GM21825 (cell line): ENCODE measurements around the gene MGAT4C.
"Not testable (repeated sequence)": the region's sequence is repeated elsewhere in the genome, so short reads cannot be mapped to it uniquely, and the experiment has no call there.

Experiments
- ATAC-seq: cut with Tn5 transposase; IDR thresholded peaks from one replicate; pipeline ENCODE4 v1.9.1; 2021; ENCODE audit warnings: mild to moderate bottlenecking, moderate library complexity; ENCODE audit not compliant: unreplicated experiment

The MGAT4C gene

DNA sequence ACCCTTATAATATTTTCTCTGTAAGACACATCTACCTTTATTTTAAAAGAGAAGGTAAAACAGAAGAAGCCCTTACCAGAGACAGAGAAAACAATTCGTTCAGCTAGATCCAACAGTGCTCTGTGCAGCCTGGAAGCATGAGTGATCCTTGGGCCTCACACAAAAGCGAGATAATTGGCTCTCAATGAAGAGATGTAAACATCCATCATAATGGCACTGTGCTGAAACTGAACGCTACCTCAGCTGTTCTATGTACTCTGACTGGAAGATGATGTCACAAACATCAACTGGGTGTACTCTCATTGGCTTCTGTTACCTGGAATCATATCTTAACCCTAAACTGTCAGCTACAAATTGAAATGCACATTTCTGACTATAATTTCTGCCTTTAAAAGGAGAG lies at the start of gene MGAT4C:
MGAT4C (minus strand) TSS at position 229 of the 400 bp plus-strand sequence.
- ATAC-seq: no peak

GRCh38 chr12:86296396-86296795 lies 40.2 kb upstream of the MGAT4C start:
- not testable (repeated sequence) for ATAC-seq

DNA sequence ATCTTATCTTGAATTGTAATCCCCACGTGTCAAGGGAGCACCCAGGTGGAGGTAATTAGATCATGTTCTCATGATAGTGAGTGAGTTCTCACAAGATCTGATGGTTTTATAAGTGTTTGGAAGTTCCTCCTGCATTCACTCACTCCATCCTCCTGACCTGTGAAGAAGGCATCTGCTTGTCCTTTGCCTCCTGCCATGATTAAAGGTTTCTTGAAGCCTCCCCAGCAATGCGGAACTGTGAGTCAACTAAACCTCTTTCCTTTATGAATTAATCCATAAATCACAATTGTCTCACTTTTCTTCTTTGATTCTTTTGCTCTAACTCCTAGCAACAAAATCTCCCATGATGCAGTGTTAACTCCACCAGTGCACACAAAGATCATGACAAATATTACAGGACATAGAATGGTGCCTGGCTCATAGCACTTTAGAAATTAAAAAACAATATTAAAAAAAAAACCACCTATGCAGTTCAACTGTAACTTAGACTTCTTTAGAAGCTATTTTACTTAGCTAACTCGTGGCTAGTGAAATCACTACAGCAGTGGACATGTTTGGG lies 37.6 kb upstream of the MGAT4C start:
- no peak for ATAC-seq

DNA sequence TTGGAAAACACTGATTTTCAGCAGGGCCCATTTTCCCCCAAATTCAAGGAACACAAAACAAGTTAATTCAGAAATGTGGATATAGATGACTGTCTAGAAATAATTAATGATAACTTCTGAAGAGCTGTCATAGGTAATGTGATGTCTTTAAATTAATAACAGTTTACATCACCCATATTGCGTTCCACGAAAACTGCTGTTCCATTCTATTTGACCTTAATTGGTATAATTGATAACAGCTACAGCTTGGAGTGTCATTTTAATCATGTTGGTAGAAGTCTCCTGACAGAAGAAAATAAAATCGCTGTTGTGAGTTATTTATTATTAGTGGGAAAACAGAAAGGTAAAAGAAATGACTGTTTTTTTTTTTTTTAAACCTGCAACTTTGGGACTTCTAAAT lies 36.3 kb upstream of the MGAT4C start:
- ATAC-seq: no peak

GRCh38 chr12:86290615-86291014 lies 34.4 kb upstream of the MGAT4C start:
- no peak for ATAC-seq

- no peak for ATAC-seq
Measured at GRCh38 chr12:86286119-86286518, 29.9 kb upstream of the MGAT4C start.

GRCh38 chr12:86283620-86284019 lies 27.4 kb upstream of the MGAT4C start:
- no peak for ATAC-seq

DNA sequence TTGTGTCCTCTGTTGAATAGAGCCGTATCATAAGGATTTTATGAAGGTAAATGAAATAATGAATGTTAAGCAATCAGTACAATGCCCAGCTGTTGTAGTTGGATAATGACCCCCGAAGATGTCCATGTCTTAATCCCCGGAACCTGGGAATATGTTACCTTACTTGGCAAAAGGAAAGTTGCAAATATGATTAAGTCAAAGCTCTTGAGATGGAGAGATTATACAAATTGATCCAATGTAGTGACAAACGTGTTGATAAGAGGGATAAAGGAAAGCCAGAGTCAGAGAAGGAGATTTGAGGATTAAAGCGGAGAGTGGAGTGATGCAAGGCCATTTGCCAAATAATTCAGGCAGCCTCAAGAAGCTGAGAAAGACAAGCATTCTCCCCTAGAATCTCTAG lies 19.2 kb upstream of the MGAT4C start:
- no peak for ATAC-seq

DNA sequence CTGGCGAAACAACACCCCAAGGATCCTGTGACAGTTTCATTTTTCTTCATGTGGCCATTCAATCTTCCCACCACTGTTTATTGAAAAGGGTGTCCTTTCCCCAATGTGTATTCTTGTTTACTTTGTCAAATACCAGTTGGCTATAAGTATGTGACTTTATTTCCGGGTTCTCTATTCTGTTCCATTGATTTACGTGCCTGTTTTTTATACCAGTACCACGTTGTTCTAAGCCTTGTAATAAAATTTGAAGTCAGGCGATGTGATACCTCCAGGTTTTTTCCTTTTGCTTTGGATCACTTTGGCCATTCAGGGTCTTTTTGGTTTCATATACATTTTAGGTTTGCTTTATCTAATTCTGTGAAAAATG lies 9.1 kb upstream of the MGAT4C start:
- ATAC-seq: no peak

DNA sequence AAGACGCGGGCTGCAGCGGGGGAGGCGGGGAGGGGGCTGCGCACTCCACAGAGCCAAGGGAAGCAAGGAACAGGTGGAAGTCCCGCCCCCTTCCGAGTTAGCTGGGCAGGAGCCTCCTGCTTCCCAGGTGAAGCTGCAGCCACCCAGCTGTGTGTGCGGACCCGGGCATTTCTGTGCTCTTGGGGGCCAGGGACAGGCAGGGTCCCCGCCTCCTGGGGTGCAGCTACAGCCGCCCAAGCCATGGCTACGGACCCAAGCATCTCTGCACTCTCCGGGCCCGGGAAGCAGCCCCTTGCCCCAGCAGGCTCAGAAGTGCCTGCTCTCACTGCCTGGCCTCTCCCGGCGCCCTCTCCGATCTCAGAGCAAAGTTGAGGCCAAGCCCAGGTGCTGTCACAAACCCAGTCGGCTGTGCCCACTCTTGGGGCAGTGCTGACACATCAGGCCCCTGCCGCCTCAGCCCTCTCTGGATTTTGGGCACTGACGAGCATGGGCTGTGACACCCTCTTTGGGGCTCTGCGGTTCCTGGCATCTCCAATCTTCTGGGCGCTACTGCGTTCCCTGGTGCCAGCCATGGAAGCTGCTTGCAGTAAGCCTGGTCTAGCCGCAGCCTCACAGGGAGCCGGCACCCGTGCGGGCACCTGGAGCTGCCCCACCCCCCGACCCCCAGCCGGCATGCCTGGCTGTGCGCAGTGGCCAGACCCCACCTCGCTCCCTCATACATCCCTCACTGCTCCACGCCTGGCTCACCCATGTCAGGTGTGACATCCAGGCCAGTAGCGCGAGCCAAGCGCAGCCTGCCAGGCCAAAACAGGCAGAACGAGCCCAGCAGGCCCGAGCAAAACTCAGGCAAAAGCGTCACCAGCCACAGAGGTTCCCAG lies 8.5 kb upstream of the MGAT4C start:
- ATAC-seq: no peak

DNA sequence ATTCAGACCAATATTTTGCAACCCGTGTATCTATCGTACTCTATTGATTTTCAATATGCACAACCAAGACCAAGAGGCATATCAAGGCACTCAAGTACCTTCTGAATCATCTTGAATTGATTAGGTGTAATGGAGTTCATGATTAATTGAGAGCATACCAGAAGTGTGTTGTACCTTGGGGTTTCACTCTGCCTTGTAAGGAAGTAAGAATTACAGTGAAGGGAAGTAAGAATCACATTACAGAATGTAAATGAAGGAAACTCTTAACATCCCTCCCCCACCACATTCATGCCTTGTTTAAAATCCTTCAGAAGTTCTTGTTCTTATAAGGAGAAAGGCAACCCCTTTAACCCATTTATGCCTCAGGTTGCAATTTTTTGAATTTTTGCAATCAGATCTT lies 5.4 kb upstream of the MGAT4C start:
- ATAC-seq: no peak

DNA sequence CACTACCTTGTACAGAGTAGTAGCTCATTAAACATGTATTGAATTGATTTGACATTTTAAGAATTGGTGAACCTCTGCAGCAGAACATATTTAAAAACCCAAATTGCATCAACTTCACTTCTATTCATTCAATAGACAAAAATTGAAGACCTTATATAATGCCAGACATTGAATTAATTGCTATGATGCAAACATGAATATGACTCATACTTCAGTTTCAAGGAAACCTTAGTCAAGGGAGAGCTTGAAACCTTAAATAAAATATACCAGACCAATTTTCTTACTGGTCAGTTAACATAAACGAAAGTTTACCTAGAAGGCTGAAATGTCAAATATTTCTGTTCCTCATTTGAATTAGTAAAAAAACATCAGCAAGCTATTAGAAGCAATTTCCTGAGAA lies 5.0 kb upstream of the MGAT4C start:
- ATAC-seq: no peak

DNA sequence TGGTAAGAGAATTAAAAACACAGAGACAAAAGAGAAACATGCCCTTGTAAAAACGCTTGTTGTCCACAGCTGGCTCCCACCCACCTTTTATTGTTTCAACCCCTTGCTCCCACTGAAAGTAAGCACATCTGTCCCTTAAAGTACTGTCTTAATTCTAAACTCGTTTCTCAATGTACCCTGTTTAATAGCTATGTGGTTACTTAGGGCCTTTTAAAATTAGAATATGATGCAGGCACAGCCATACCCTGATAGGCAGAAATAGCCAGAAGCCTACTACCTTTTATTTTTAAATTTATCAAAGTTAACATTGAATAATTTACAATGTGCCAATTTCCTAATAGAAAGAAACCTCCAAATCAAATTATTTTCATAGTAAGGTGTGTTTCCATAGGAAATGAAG lies 4.0 kb upstream of the MGAT4C start:
- ATAC-seq: no peak

DNA sequence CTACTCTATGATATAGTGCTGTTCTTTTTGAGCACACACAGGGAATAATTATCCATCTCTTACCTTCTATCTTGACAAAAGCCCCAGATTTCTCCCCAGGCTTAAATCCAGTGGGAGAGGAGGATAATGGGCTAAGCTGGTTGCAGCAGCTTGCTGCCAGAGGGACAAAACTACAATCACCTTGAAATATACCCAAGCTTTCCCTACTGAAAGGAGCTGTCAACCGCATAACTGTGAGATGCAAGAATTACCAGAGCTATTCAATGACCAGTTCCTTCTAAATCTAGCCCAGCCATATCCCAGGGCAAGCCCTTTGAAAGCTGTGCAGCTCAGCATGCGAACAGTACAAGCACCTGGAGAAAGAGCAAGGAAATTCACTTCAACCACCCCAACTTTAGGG lies 943 bp upstream of the MGAT4C start:
- no peak for ATAC-seq

- no peak for ATAC-seq
Measured at GRCh38 chr12:86254399-86255107, 1.6 kb downstream of the MGAT4C start.

DNA sequence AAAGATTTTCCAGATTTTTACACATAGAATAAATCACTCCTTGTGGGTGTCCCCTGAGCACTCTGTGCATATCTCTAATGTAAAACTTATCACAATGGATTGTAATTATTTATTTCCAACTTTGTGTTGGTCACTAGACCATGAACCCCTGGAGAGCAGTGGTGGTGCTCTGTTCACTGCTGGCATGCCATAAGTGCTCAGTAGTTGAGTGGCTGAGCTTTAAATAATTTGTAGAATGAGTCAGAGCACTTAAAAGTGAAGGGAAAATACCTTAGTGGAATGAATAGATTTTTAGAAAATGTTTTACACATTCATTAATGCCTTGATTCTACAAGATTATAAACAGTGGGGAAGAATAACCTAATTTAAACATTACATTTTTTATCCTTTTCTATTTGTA lies 6.3 kb downstream of the MGAT4C start:
- no peak for ATAC-seq

DNA sequence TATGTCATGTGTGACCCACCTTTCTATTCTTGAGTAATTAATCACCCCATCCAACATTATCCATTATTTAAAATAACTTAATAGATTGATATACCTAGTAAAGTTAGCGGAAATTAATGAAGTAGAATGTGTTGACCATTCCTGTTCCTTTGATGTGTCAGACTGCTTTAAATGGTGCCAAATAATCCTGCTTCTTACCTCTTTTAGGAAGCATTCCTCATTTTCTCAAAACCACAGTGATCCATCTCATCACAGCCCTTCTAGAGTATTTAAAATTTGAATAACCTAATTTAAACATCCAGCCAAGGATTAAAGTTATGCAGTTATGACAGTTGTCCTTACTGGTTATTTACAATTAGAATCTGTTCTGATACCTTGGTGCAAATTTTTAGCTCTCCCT lies 6.9 kb downstream of the MGAT4C start:
- no peak for ATAC-seq

- no peak for ATAC-seq
Measured at GRCh38 chr12:86247871-86248270, 8.3 kb downstream of the MGAT4C start.

- ATAC-seq: no peak
Measured at GRCh38 chr12:86241600-86241999, 14.6 kb downstream of the MGAT4C start.

DNA sequence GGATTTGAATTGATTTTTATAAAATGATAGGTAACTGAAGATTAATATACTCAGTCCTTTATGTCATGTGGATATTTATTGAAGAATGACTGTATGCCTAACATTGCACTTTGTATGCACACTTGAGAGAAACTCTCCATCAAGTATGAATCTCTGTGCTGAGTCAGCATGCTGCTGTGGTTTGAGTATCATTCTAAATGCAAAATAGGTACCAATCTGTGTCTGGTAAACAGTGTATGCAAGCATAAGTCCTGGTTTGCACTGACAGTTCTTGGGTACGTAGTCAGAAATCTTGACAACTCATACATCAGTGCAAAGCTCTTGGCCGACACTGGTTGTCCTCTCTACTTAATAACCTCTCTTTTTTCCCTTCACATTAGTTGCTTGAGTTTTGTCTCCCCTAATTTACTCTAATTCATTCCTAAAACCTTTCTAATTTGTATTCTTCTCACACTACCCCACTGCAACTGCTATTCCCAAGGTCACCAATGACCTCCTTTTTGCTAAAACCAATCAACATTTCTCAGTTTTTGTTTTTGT lies 21.8 kb downstream of the MGAT4C start:
- no peak for ATAC-seq

DNA sequence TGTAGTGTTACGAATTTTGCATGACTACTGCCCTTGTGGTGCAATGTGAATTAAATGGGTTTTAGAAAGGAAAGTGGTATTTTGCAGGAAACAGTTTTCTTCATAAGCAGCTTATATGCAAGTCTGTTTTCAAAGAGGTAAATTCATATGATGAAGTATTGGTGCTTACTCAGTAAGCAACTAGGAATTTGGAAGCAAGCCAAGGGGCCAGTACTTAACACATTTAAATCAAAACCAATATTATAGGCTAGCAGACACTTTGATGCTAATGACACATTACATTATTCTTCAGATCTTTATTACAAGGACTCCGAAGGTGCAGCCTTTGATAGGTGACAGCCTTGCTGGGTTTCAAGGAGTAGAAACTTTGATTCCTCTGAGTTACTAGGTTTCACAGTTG lies 23.1 kb downstream of the MGAT4C start:
- ATAC-seq: no peak
